ENCODE measurements around the gene ZNF423.

DNA sequence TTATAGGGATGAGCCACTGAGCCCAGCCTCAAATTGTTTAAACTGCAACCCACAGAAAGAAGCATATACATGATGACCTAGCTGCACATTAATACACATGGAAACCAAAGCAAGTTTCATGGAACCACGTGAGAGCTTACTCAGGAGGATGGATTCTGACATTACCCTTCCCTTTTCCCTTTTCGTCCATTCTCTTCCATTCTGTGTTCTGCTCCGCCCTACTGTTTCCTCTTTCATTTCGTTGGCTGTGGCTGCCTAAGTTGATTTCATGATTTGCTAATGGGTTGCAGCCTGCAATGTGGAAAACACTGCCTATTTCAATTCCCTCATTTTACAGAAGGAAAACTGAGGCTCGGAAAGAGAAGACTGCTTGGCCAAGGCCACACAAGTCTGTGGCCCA, 305.8 kb downstream of the ZNF423 start:
- TF ChIP-seq, protein P1, sequence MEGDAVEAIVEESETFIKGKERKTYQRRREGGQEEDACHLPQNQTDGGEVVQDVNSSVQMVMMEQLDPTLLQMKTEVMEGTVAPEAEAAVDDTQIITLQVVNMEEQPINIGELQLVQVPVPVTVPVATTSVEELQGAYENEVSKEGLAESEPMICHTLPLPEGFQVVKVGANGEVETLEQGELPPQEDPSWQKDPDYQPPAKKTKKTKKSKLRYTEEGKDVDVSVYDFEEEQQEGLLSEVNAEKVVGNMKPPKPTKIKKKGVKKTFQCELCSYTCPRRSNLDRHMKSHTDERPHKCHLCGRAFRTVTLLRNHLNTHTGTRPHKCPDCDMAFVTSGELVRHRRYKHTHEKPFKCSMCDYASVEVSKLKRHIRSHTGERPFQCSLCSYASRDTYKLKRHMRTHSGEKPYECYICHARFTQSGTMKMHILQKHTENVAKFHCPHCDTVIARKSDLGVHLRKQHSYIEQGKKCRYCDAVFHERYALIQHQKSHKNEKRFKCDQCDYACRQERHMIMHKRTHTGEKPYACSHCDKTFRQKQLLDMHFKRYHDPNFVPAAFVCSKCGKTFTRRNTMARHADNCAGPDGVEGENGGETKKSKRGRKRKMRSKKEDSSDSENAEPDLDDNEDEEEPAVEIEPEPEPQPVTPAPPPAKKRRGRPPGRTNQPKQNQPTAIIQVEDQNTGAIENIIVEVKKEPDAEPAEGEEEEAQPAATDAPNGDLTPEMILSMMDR (IDR thresholded peaks at IDR 0.05; ENCODE audit: low read depth, low read length, poor library complexity, severe bottlenecking) = no peak
- TF ChIP-seq EZH2phosphoT487 (IDR thresholded peaks at IDR 0.05; ENCODE audit: borderline replicate concordance, low read length) = no peak

Measured in DOHH2 (cell line).